Rectal smooth muscle tissue (tissue), 1 donor: ENCODE data around the gene CYP27C1.

ENCODE experiments used
- H3K27ac ChIP-seq: one replicate; pipeline ENCODE4 v1.7.0; 2013; ENCODE audit warnings: low read depth, low read length, inconsistent platforms
- H3K27me3 ChIP-seq: one replicate; pipeline ENCODE4 v1.7.0; 2013; ENCODE audit warnings: low read length; ENCODE audit not compliant: control insufficient read depth, insufficient read depth
- H3K36me3 ChIP-seq: one replicate; pipeline ENCODE4 v1.7.0; 2013; ENCODE audit warnings: low read length; ENCODE audit not compliant: control insufficient read depth, insufficient read depth
- H3K4me1 ChIP-seq: one replicate; pipeline ENCODE4 v1.7.0; 2013; ENCODE audit warnings: low read length; ENCODE audit not compliant: control insufficient read depth, insufficient read depth
- H3K4me3 ChIP-seq: one replicate; pipeline ENCODE4 v1.7.0; 2013; ENCODE audit warnings: low read length
- H3K9ac ChIP-seq: one replicate; pipeline ENCODE4 v1.7.0; 2013; ENCODE audit warnings: low read length

CYP27C1 gene

GRCh38 chr2:127196549-127196948 lies 23.6 kb downstream of the CYP27C1 start:
- no peaks in the 10 kb centered on the region for H3K4me1 ChIP-seq
- no peak overlapping the region for H3K9ac ChIP-seq
- H3K27me3 ChIP-seq, result no peaks in the 10 kb centered on the region
- no peak overlapping the region for H3K4me3 ChIP-seq
- H3K36me3 ChIP-seq, result peaks cover 2% of the 10 kb centered on the region
- no peak overlapping the region for H3K27ac ChIP-seq

GRCh38 chr2:127195140-127196074 lies 24.7 kb downstream of the CYP27C1 start:
- Histone ChIP-seq H3K27me3 (no peaks in the 10 kb centered on the region), H3K9ac (no peak overlapping the region), H3K4me3 (no peak overlapping the region), H3K36me3 (peaks cover 2% of the 10 kb centered on the region), H3K4me1 (no peaks in the 10 kb centered on the region), H3K27ac (no peak overlapping the region)

DNA sequence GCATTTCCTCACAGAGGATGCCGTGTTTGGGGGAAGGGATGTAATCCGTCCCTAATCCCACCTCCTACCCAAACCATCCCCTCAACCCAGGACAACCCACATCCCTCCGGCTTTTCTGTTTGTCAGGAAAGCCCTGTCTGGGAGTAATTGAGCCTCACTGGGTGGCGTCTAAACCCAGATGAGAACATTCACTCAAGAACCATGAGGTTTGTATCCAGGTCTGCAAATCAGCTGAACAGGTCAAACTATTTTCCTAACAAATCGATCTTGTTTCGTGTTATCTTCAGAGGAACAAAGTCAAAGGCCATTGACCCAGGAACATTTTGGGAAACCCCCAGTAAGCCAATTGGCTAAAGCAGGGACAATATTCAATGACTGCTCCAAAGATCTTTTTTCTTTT lies 25.7 kb downstream of the CYP27C1 start:
- H3K4me3 ChIP-seq, result no peak overlapping the region
- no peak overlapping the region for H3K27ac ChIP-seq

GRCh38 chr2:127193967-127194280 lies 26.2 kb downstream of the CYP27C1 start:
- Histone ChIP-seq H3K9ac (no peak overlapping the region), H3K4me3 (no peak overlapping the region)

More for the DNA sequence above, 25.7 kb downstream of the CYP27C1 start:
- Histone ChIP-seq H3K27me3 (no peaks in the 10 kb centered on the region), H3K36me3 (peaks cover 2% of the 10 kb centered on the region), H3K4me1 (no peaks in the 10 kb centered on the region), H3K9ac (no peak overlapping the region)

GRCh38 chr2:127193164-127193966 lies 26.7 kb downstream of the CYP27C1 start:
- peaks cover 2% of the 10 kb centered on the region for H3K36me3 ChIP-seq
- no peaks in the 10 kb centered on the region for H3K4me1 ChIP-seq
- no peak overlapping the region for H3K27ac ChIP-seq
- H3K4me3 ChIP-seq, result no peak overlapping the region
- no peak overlapping the region for H3K9ac ChIP-seq
- H3K27me3 ChIP-seq, result no peaks in the 10 kb centered on the region

More at GRCh38 chr2:127193967-127194280, 26.2 kb downstream of the CYP27C1 start:
- Histone ChIP-seq H3K27me3 (no peaks in the 10 kb centered on the region), H3K27ac (no peak overlapping the region), H3K36me3 (peaks cover 2% of the 10 kb centered on the region), H3K4me1 (no peaks in the 10 kb centered on the region)

- Histone ChIP-seq H3K27me3 (no peaks in the 10 kb centered on the region), H3K4me1 (no peaks in the 10 kb centered on the region), H3K27ac (no peak overlapping the region)
These were observed 28.5 kb downstream of the CYP27C1 start for GRCh38 chr2:127191331-127192219.

DNA sequence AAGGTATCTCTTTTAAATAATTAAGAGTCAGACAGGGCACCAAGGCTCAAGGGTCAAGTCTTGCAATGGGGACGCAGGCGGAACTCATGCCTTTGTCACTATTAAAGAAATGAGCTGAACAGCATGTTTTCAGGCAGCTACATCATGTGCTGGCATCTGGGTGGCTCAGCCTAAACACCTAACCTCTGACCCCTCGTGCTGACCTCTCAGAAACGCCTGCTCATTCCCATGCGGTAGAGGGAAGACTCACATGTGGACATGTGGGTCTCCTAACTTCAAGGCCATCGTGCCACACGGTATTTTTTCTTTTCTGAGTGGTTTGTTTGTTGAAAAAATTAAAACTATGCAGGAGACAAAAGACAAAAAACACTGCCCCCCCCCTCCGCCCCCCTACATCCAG lies 31.3 kb downstream of the CYP27C1 start:
- Histone ChIP-seq H3K4me1 (no peaks in the 10 kb centered on the region), H3K36me3 (peaks cover 2% of the 10 kb centered on the region), H3K27me3 (no peaks in the 10 kb centered on the region), H3K9ac (no peak overlapping the region), H3K27ac (no peak overlapping the region), H3K4me3 (no peak overlapping the region)

More at GRCh38 chr2:127191331-127192219, 28.5 kb downstream of the CYP27C1 start:
- Histone ChIP-seq H3K9ac (no peak overlapping the region), H3K36me3 (peaks cover 2% of the 10 kb centered on the region), H3K4me3 (no peak overlapping the region)

DNA sequence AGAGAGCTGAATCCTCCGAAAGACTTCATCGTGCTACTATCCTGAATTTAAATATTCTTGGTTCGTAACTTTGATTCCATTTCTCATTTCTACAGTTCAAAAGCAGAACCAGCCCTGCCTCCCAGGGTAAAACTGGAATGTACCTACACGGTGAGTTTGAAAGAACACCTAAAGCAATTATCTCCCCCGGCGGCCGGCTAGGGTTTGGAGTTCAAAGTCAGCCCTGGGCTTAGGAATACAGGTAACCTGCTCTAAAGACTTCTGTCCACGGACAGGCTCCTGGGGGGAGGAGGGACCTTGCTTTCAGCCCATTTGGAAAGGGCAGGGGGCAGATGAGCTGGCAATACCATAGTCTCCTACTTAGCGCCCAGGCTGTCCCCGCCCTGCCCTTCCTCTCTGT lies 32.3 kb downstream of the CYP27C1 start:
- Histone ChIP-seq H3K4me3 (no peak overlapping the region), H3K9ac (no peak overlapping the region), H3K27me3 (no peaks in the 10 kb centered on the region), H3K36me3 (peaks cover 2% of the 10 kb centered on the region), H3K27ac (no peak overlapping the region), H3K4me1 (no peaks in the 10 kb centered on the region)

DNA sequence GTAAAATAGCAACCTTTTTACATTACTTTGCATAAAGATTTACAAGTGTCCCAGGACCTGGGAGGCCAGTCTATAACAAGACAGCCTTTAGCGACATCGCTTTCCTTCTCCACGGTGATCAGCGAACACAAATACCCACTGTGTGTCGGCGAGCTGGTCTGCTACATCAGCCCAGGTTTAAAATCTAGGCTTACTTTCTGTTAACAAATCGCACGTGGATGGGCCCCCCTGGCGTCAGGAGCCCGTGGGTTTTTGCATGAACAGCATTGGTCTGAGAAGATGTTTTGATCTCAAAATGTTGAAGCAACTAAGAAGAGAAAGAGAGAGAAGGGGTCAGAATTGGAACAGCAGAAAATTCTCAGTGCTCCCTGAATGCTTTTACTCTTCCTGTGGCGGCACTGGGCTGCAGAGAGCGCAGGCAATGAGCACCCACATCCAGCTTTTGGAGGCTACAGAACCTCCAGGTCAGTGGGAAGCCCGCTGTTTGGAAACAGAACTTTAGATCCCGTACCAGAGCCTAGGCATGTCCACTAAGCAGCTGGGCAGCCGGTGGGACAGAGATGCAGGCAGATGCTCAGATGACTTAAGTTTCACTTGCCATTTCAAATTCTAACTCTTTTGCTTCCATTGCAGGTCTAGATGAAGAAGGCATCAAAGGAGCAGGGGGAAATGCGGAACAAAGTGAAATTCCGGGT lies 32.9 kb downstream of the CYP27C1 start:
- Histone ChIP-seq H3K27ac (no peak overlapping the region), H3K36me3 (peaks cover 2% of the 10 kb centered on the region), H3K27me3 (no peaks in the 10 kb centered on the region), H3K4me1 (no peaks in the 10 kb centered on the region), H3K4me3 (no peak overlapping the region), H3K9ac (no peak overlapping the region)

DNA sequence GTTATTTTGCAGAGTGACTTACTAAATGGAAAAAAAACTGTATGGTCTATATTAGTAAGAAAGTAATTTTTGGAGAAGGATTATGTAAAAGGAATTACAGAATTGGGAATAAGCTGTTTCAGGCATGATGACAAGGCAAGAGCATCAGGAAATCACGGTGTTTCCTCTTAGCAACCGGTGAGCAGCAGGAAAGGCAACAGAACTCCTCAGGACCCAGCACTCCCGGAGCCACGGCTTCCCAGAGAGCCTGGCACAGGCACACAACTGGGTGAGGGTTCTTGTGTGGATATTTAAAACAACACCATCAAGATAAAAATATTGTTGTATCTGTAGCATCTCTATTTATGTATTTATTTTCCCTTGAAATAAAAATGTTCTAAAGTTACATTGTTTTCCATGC lies 34.4 kb downstream of the CYP27C1 start:
- Histone ChIP-seq H3K4me3 (no peak overlapping the region), H3K27ac (no peak overlapping the region), H3K36me3 (no peaks in the 10 kb centered on the region), H3K4me1 (no peaks in the 10 kb centered on the region), H3K27me3 (no peaks in the 10 kb centered on the region), H3K9ac (no peak overlapping the region)

- H3K27ac ChIP-seq, result no peak overlapping the region
- H3K4me1 ChIP-seq, result no peaks in the 10 kb centered on the region
- H3K4me3 ChIP-seq, result no peak overlapping the region
- no peaks in the 10 kb centered on the region for H3K36me3 ChIP-seq
- H3K9ac ChIP-seq, result no peak overlapping the region
- no peaks in the 10 kb centered on the region for H3K27me3 ChIP-seq
These were observed 35.0 kb downstream of the CYP27C1 start for GRCh38 chr2:127185093-127185492.
